HFF-Myc (cell line): ENCODE data around the gene IER5L.

Source experiments
- DNase-seq: peaks from one replicate; pipeline ENCODE4 v3.0.0-alpha.2; 2011; ENCODE audit warnings: low read depth; ENCODE audit errors: extremely low read depth
- H3K4me3 ChIP-seq: replicated peaks from 2 replicates; pipeline ENCODE4 v1.5.1; 2011; ENCODE audit warnings: low read depth, mild to moderate bottlenecking, control low read depth, low read length
- TF ChIP-seq, protein P1 (sequence below): IDR thresholded peaks from 2 replicates; pipeline ENCODE4 v1.5.1; 2012; ENCODE audit warnings: mild to moderate bottlenecking, low read depth, low read length, control low read depth; ENCODE audit errors: missing control alignments

The IER5L gene

GRCh38 chr9:129126749-129127618 lies 51.1 kb downstream of the IER5L start:
- no peak overlapping the region for H3K4me3 ChIP-seq
- TF ChIP-seq, protein P1, sequence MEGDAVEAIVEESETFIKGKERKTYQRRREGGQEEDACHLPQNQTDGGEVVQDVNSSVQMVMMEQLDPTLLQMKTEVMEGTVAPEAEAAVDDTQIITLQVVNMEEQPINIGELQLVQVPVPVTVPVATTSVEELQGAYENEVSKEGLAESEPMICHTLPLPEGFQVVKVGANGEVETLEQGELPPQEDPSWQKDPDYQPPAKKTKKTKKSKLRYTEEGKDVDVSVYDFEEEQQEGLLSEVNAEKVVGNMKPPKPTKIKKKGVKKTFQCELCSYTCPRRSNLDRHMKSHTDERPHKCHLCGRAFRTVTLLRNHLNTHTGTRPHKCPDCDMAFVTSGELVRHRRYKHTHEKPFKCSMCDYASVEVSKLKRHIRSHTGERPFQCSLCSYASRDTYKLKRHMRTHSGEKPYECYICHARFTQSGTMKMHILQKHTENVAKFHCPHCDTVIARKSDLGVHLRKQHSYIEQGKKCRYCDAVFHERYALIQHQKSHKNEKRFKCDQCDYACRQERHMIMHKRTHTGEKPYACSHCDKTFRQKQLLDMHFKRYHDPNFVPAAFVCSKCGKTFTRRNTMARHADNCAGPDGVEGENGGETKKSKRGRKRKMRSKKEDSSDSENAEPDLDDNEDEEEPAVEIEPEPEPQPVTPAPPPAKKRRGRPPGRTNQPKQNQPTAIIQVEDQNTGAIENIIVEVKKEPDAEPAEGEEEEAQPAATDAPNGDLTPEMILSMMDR: no peak
- no peak for DNase-seq
